ENCODE results near the gene RAB3GAP2.
"Not testable (repeated sequence)": the region's sequence is repeated elsewhere in the genome, so short reads cannot be mapped to it uniquely, and the experiment has no call there.

Gene RAB3GAP2

GRCh38 chr1:220241072-220241663 lies 31.1 kb downstream of the RAB3GAP2 start:
- no peak for DNase-seq (ENCODE audit: low read depth in 4 of 4, low spot score in 1 of 4)

- DNase-seq (ENCODE audit: low read depth in 4 of 4, low spot score in 1 of 4): no peak
Measured at GRCh38 chr1:220239966-220240365, 32.3 kb downstream of the RAB3GAP2 start.

GRCh38 chr1:220239213-220239612 lies 33.0 kb downstream of the RAB3GAP2 start:
- no peak for DNase-seq (ENCODE audit: low read depth in 4 of 4, low spot score in 1 of 4)

GRCh38 chr1:220236278-220236677 lies 36.0 kb downstream of the RAB3GAP2 start:
- DNase-seq (ENCODE audit: low read depth in 4 of 4, low spot score in 1 of 4): not testable (repeated sequence)

- no peak for DNase-seq (ENCODE audit: low read depth in 4 of 4, low spot score in 1 of 4)
Measured at GRCh38 chr1:220235462-220235861, 36.8 kb downstream of the RAB3GAP2 start.

- no peak for DNase-seq (ENCODE audit: low read depth in 4 of 4, low spot score in 1 of 4)
Measured at GRCh38 chr1:220233927-220234326, 38.3 kb downstream of the RAB3GAP2 start.

GRCh38 chr1:220229771-220230170 lies 42.5 kb downstream of the RAB3GAP2 start:
- DNase-seq (ENCODE audit: low read depth in 4 of 4, low spot score in 1 of 4): no peak

- no peak for DNase-seq (ENCODE audit: low read depth in 4 of 4, low spot score in 1 of 4)
Measured at GRCh38 chr1:220227393-220227792, 44.9 kb downstream of the RAB3GAP2 start.

GRCh38 chr1:220226752-220227151 lies 45.5 kb downstream of the RAB3GAP2 start:
- DNase-seq (ENCODE audit: low read depth in 4 of 4, low spot score in 1 of 4): no peak

- no peak for DNase-seq (ENCODE audit: low read depth in 4 of 4, low spot score in 1 of 4)
Measured at GRCh38 chr1:220225957-220226356, 46.3 kb downstream of the RAB3GAP2 start.

GRCh38 chr1:220224611-220225124 lies 47.6 kb downstream of the RAB3GAP2 start:
- DNase-seq (ENCODE audit: low read depth in 4 of 4, low spot score in 1 of 4): no peak

- DNase-seq (ENCODE audit: low read depth in 4 of 4, low spot score in 1 of 4): no peak
Measured at GRCh38 chr1:220224033-220224432, 48.2 kb downstream of the RAB3GAP2 start.

GRCh38 chr1:220222939-220223338 lies 49.3 kb downstream of the RAB3GAP2 start:
- DNase-seq (ENCODE audit: low read depth in 4 of 4, low spot score in 1 of 4): no peak

- no peak for DNase-seq (ENCODE audit: low read depth in 4 of 4, low spot score in 1 of 4)
Measured at GRCh38 chr1:220221670-220222069, 50.6 kb downstream of the RAB3GAP2 start.

- no peak for DNase-seq (ENCODE audit: low read depth in 4 of 4, low spot score in 1 of 4)
Measured at GRCh38 chr1:220221269-220221668, 51.0 kb downstream of the RAB3GAP2 start.

- not testable (repeated sequence) for DNase-seq (ENCODE audit: low read depth in 4 of 4, low spot score in 1 of 4)
Measured at GRCh38 chr1:220220699-220221040, 51.6 kb downstream of the RAB3GAP2 start.

GRCh38 chr1:220219865-220220698 lies 52.2 kb downstream of the RAB3GAP2 start:
- no peak for DNase-seq (ENCODE audit: low read depth in 4 of 4, low spot score in 1 of 4)

- DNase-seq (ENCODE audit: low read depth in 4 of 4, low spot score in 1 of 4): no peak
Measured at GRCh38 chr1:220219136-220219442, 53.2 kb downstream of the RAB3GAP2 start.

GRCh38 chr1:220218397-220219135 lies 53.7 kb downstream of the RAB3GAP2 start:
- DNase-seq (ENCODE audit: low read depth in 4 of 4, low spot score in 1 of 4): peak in 2 of 4 experiments; percentile 5 to 18

- no peak for DNase-seq (ENCODE audit: low read depth in 4 of 4, low spot score in 1 of 4)
Measured at GRCh38 chr1:220217383-220217988, 54.8 kb downstream of the RAB3GAP2 start.

GRCh38 chr1:220213382-220213983 lies 58.8 kb downstream of the RAB3GAP2 start:
- no peak for DNase-seq (ENCODE audit: low read depth in 4 of 4, low spot score in 1 of 4)
